ENCODE measurements around the gene DYNLT1.
"Not testable (repeated sequence)": the region's sequence is repeated elsewhere in the genome, so short reads cannot be mapped to it uniquely, and the experiment has no call there.

The DYNLT1 gene

GRCh38 chr6:158638324-158638854 lies 6.2 kb downstream of the DYNLT1 start:
- no peak for DNase-seq

GRCh38 chr6:158636778-158637177 lies 7.8 kb downstream of the DYNLT1 start:
- DNase-seq, result no peak

- no peak for DNase-seq
Measured at GRCh38 chr6:158635427-158636073, 9.0 kb downstream of the DYNLT1 start.

GRCh38 chr6:158634695-158635426 lies 9.7 kb downstream of the DYNLT1 start:
- no peak for DNase-seq

- no peak for DNase-seq
Measured at GRCh38 chr6:158633127-158633526, 11.4 kb downstream of the DYNLT1 start.

GRCh38 chr6:158632538-158633119 lies 11.9 kb downstream of the DYNLT1 start:
- DNase-seq, result not testable (repeated sequence)

GRCh38 chr6:158631678-158632537 lies 12.6 kb downstream of the DYNLT1 start:
- DNase-seq, result peak; percentile 26

- peak; percentile 72 for DNase-seq
Measured at GRCh38 chr6:158630938-158631616, 13.5 kb downstream of the DYNLT1 start.

- no peak for DNase-seq
Measured at GRCh38 chr6:158629367-158630221, 14.9 kb downstream of the DYNLT1 start.

- DNase-seq, result peak; percentile 25
Measured at GRCh38 chr6:158628542-158628941, 16.0 kb downstream of the DYNLT1 start.

- DNase-seq, result peak; percentile 40
Measured at GRCh38 chr6:158627940-158628211, 16.7 kb downstream of the DYNLT1 start.

GRCh38 chr6:158627168-158627939 lies 17.2 kb downstream of the DYNLT1 start:
- peak; percentile 36 for DNase-seq

- no peak for DNase-seq
Measured at GRCh38 chr6:158626360-158627167, 18.0 kb downstream of the DYNLT1 start.

GRCh38 chr6:158625881-158626305 lies 18.6 kb downstream of the DYNLT1 start:
- DNase-seq, result no peak

- no peak for DNase-seq
Measured at GRCh38 chr6:158624684-158625682, 19.6 kb downstream of the DYNLT1 start.

- DNase-seq, result no peak
Measured at GRCh38 chr6:158622545-158623190, 21.9 kb downstream of the DYNLT1 start.

- DNase-seq, result no peak
Measured at GRCh38 chr6:158621694-158622544, 22.6 kb downstream of the DYNLT1 start.
